ENCODE measurements around the gene PEAK3.

- TF ChIP-seq, protein P1, sequence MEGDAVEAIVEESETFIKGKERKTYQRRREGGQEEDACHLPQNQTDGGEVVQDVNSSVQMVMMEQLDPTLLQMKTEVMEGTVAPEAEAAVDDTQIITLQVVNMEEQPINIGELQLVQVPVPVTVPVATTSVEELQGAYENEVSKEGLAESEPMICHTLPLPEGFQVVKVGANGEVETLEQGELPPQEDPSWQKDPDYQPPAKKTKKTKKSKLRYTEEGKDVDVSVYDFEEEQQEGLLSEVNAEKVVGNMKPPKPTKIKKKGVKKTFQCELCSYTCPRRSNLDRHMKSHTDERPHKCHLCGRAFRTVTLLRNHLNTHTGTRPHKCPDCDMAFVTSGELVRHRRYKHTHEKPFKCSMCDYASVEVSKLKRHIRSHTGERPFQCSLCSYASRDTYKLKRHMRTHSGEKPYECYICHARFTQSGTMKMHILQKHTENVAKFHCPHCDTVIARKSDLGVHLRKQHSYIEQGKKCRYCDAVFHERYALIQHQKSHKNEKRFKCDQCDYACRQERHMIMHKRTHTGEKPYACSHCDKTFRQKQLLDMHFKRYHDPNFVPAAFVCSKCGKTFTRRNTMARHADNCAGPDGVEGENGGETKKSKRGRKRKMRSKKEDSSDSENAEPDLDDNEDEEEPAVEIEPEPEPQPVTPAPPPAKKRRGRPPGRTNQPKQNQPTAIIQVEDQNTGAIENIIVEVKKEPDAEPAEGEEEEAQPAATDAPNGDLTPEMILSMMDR (IDR thresholded peaks at IDR 0.05), result no peak
- TF ChIP-seq POLR2A (IDR thresholded peaks at IDR 0.05), result no peak
Measured at GRCh38 chr19:2252055-2252796, 29.7 kb downstream of the PEAK3 start.
